GM10266 (cell line): Measurements from ENCODE around the gene ZNF593OS.

Source experiments
- DNase-seq: peaks from one replicate; pipeline ENCODE4 v3.0.0; 2012; ENCODE audit errors: extremely low spot score
- TF ChIP-seq, protein P1 (sequence below): IDR thresholded peaks from 2 replicates; pipeline ENCODE4 v1.5.1; 2012; ENCODE audit warnings: mild to moderate bottlenecking, low read depth; ENCODE audit not compliant: control insufficient read depth, insufficient read depth; ENCODE audit errors: missing control alignments

The ZNF593OS gene

GRCh38 chr1:26210147-26210870, 38.7 kb upstream of the ZNF593OS start:
- TF ChIP-seq, protein P1, sequence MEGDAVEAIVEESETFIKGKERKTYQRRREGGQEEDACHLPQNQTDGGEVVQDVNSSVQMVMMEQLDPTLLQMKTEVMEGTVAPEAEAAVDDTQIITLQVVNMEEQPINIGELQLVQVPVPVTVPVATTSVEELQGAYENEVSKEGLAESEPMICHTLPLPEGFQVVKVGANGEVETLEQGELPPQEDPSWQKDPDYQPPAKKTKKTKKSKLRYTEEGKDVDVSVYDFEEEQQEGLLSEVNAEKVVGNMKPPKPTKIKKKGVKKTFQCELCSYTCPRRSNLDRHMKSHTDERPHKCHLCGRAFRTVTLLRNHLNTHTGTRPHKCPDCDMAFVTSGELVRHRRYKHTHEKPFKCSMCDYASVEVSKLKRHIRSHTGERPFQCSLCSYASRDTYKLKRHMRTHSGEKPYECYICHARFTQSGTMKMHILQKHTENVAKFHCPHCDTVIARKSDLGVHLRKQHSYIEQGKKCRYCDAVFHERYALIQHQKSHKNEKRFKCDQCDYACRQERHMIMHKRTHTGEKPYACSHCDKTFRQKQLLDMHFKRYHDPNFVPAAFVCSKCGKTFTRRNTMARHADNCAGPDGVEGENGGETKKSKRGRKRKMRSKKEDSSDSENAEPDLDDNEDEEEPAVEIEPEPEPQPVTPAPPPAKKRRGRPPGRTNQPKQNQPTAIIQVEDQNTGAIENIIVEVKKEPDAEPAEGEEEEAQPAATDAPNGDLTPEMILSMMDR, result no peak
- DNase-seq, result no peak

DNA sequence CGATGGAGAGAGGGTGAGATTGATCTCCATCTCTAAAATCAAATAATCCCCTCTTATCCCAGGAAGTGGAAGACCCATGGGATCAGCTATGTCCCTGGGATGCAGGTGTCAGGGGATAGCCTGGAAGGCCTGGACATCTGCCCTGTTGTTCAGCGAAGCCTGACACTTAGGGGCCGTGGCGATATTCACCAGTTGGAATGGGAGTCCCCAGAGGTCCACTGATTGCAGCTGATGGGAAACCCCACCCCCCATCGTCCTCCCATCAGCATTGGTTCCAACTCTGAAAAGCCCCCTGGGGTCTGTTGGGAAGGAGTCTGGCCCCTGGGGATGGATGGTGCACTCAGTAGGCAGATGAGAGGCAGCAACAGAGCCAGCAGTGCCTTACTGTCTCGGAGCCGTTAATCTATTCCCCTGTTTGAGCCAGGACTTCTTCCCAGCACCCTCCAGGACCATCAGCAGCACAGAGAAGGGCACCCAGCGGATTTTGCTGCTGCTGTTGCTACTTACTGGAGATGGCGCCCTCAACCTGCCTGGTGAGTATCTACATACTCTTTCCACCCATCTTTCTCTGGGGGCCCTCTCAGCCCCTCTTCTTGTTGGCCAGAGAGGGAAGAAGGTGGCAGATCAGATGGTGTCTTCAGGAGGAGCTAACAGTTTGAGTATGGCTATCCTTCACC, 32.1 kb upstream of the ZNF593OS start:
- TF ChIP-seq, protein P1, result peak; percentile 12
- no peak for DNase-seq

GRCh38 chr1:26200413-26200812, 28.8 kb upstream of the ZNF593OS start:
- DNase-seq, result no peak
- TF ChIP-seq, protein P1, result no peak

DNA sequence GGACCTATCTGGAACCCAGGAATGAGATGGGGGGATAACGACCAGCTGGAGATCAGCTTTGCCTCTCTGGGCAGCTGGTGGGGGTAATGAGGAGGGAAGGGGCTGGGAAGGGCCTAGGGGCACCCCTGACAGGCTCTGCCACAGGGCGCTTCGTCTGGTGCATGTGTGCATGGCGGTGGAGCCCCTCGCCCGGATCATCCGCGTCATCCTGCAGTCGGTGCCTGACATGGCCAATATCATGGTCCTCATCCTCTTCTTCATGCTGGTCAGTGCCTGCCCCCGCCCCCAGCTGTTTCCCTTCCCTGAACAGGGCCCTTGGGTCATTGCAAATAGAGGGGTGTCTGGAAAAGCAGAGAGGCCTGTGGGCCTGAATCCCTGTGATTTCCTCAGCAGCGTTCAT, 26.2 kb upstream of the ZNF593OS start:
- no peak for DNase-seq
- TF ChIP-seq, protein P1, result no peak

GRCh38 chr1:26197301-26197700, 25.7 kb upstream of the ZNF593OS start:
- DNase-seq, result no peak

DNA sequence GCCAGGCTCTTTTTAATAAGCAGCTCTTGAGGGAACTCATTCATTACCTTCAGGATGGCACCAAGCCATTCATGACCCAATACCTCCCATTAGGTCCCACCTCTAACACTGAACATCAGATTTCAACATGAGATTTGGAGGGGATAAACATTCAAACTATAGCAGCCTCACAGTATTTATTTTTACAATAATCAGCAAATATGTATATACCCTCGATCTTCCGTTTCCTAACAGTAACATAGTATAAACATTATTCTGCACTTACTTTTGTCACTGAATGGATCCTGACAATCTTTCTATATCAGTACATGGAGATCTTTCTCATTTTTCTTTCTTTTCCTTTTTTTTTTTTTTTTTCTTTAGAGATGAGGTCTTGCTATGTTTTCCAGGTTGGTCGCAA, 24.2 kb upstream of the ZNF593OS start:
- TF ChIP-seq, protein P1, result no peak
- no peak for DNase-seq

More at GRCh38 chr1:26197301-26197700, 25.7 kb upstream of the ZNF593OS start:
- TF ChIP-seq, protein P1, result no peak

DNA sequence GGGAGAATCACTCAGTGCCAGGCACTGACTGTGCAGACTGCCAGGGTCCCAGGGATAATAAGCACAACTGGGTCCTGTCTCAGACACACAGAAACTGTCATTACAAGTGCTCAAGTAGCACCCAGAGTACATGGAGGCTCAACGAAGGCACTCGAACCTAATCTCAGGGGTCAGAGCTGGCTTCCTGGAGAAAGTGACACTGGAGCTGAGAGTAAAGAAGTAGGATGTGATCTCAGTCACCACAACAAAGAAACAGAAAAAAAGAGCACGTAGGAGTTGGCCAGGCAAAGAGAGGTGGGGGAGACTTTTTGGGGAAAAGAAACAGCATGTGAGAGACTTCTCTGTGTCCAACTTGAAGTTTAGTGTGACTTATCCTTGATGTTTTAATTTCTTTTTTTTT, 20.1 kb upstream of the ZNF593OS start:
- DNase-seq, result peak; percentile 70
- TF ChIP-seq, protein P1, result no peak
